Nephron progenitor cell (in vitro differentiated cells): ENCODE data around the gene KCNJ15.

Source experiments
- DNase-seq: peaks from one replicate; pipeline ENCODE4 v3.0.0; 2021
- H3K27ac Mint-ChIP-seq: 2 replicates; pipeline ENCODE4 v1.8.0; 2021; ENCODE audit warnings: mild to moderate bottlenecking, moderate library complexity, mixed read lengths
- H3K27me3 Mint-ChIP-seq: 2 replicates; pipeline ENCODE4 v1.8.0; 2021; ENCODE audit warnings: mild to moderate bottlenecking, low read depth, mixed read lengths; ENCODE audit not compliant: poor library complexity
- H3K36me3 Mint-ChIP-seq: 2 replicates; pipeline ENCODE4 v1.8.0; 2021; ENCODE audit warnings: low read depth, mixed read lengths
- H3K4me1 Mint-ChIP-seq: 2 replicates; pipeline ENCODE4 v1.8.0; 2021; ENCODE audit warnings: mixed read lengths
- H3K4me3 Mint-ChIP-seq: 2 replicates; pipeline ENCODE4 v1.8.0; 2021; ENCODE audit warnings: mild to moderate bottlenecking, moderate library complexity, mixed read lengths
- H3K9me3 Mint-ChIP-seq: 2 replicates; pipeline ENCODE4 v1.8.0; 2021; ENCODE audit warnings: mild to moderate bottlenecking, moderate library complexity, mixed read lengths
- TF ChIP-seq, protein P1 (sequence below): fragments of 200-600 bp; sonication (generic); IDR thresholded peaks from 2 replicates; pipeline ENCODE4 v1.5.0; 2021; ENCODE audit warnings: antibody characterized with exemption

KCNJ15 gene

DNA sequence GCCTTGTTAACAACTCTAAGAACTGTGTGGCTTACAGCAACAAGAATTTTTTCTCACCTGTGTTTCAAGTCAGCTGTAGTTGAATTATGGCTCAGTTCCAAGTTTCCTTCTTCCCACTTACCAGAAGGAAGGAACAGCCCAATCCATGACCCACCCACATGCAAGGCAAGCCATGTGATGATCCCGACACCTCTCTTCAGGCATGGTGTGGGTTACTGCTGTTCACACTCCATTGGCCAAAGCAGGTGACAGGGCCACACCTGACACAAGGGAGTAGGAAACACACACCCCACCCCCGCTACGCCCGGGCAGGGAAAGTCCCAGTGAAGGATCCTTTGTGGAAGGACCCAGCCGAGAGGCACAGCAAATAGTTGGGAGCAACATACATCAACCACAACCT is 36.3 kb downstream of the KCNJ15 start:
- H3K36me3 Mint-ChIP-seq = no peaks in the 10 kb centered on the region
- H3K4me1 Mint-ChIP-seq = peaks cover 50% of the 10 kb centered on the region
- no peaks in the 10 kb centered on the region for H3K27me3 Mint-ChIP-seq
- no peak for DNase-seq
- H3K4me3 Mint-ChIP-seq = no peak overlapping the region
- TF ChIP-seq, protein P1, sequence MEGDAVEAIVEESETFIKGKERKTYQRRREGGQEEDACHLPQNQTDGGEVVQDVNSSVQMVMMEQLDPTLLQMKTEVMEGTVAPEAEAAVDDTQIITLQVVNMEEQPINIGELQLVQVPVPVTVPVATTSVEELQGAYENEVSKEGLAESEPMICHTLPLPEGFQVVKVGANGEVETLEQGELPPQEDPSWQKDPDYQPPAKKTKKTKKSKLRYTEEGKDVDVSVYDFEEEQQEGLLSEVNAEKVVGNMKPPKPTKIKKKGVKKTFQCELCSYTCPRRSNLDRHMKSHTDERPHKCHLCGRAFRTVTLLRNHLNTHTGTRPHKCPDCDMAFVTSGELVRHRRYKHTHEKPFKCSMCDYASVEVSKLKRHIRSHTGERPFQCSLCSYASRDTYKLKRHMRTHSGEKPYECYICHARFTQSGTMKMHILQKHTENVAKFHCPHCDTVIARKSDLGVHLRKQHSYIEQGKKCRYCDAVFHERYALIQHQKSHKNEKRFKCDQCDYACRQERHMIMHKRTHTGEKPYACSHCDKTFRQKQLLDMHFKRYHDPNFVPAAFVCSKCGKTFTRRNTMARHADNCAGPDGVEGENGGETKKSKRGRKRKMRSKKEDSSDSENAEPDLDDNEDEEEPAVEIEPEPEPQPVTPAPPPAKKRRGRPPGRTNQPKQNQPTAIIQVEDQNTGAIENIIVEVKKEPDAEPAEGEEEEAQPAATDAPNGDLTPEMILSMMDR = no peak
- no peaks in the 10 kb centered on the region for H3K9me3 Mint-ChIP-seq
- peak overlapping the region; percentile 86 for H3K27ac Mint-ChIP-seq

DNA sequence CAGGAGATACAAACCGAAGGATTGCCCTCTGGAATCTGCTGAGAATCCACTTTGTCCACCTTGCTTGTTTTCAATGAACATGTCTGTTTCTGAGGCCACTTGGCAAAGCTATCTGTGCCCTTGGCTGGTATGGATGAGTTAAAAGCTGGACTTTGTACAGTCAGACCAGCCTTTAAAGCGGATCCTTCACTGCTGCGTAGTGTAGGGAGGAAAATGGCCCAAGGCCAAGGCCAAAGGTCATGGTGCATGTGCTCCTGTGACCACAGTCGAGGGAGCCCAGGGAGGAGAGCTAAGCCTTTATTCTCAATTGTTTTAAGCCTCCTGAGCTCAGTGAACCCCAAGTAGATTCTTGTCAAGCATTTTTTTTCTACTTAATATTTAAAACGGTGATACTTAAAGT is 37.0 kb downstream of the KCNJ15 start:
- TF ChIP-seq, protein P1 = no peak
- H3K4me3 Mint-ChIP-seq = peak overlapping the region; percentile 42
- no peaks in the 10 kb centered on the region for H3K27me3 Mint-ChIP-seq
- H3K9me3 Mint-ChIP-seq = no peaks in the 10 kb centered on the region
- H3K4me1 Mint-ChIP-seq = peaks cover 56% of the 10 kb centered on the region
- no peak for DNase-seq
- H3K36me3 Mint-ChIP-seq = no peaks in the 10 kb centered on the region
- peak overlapping the region; percentile 42 for H3K27ac Mint-ChIP-seq

DNA sequence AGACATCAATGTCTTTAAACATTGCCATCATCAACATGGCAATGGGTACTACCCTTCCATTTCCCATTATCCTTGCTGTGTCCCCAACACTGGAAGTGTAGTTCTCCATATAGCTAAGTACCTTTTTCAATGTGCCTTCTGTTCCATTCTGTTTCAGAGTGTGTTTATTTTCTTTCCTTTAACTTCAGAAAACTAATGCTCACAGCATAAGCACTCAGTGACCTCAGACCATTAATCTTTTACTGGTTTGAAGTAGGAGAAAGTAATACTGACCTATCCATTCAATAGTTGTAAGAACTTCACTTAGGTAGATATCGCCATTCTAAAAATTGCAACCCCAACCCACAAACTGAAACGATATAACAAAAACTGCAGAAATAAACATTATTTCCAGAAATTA is 37.8 kb downstream of the KCNJ15 start:
- TF ChIP-seq, protein P1 = no peak
- Mint-ChIP-seq H3K27me3 (no peaks in the 10 kb centered on the region), H3K9me3 (no peaks in the 10 kb centered on the region), H3K4me3 (no peak overlapping the region), H3K4me1 (peaks cover 64% of the 10 kb centered on the region), H3K27ac (peak overlapping the region; percentile 96), H3K36me3 (no peaks in the 10 kb centered on the region)
- DNase-seq = no peak

DNA sequence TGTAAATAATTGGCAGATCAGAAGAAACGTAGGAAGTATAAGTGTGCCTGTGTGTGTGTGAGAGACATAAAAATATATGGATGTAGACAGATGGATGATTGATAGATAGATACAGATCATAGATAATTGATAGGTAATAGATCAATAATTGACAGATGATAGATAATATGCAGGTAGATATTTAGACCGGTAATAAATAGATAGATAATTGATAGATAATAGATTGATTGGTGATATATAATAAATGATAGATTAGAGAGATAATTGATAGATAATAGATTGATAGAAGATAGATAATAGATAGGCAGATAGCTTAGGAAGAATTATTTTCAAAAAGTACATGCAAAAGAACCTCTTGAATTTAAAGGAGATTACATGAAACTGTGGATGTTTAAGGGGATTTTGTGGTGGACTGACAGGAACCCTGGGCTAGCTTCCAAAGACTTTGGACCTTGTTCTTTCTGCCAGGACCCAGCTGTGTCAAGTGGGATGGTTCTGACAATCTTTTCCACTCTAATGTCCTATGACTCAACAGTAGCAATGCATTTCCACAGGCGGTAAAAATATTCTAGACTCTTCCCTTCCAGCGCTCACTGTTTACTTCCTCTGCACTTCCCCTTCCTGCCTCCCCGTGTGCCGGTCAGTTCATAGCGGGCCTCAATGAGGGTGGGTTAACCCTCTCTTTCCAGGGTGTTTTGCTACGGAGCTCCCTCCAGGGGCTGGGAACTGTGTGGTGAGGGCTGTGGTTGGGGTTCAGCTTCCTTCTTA is 39.4 kb downstream of the KCNJ15 start:
- Mint-ChIP-seq H3K4me3 (peak overlapping the region; percentile 51), H3K36me3 (no peaks in the 10 kb centered on the region), H3K27ac (peak overlapping the region; percentile 80), H3K4me1 (peaks cover 80% of the 10 kb centered on the region), H3K9me3 (no peaks in the 10 kb centered on the region), H3K27me3 (no peaks in the 10 kb centered on the region)
- DNase-seq = no peak
- TF ChIP-seq, protein P1 = no peak

DNA sequence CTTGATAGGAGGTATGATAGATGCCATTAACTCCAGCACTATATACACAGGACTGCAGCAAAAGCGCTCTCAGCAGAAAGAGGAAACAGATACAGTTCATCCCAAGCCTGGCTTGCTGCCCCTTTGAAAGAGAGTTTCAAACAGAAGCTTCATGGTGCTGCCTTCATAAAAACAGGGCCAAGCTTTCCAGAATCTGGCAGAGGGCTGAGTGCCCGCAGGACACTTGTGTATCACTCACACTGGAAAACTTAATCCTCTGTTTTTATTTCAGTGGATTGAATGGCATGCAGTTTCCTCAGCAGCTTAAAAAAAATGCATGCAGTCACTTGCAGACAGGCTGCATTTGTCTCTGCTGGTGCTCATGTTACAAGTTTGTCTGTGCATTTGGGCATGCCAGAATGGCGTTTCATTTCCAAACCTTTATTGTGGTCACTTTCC is 40.4 kb downstream of the KCNJ15 start:
- H3K36me3 Mint-ChIP-seq = no peaks in the 10 kb centered on the region
- no peak for DNase-seq
- TF ChIP-seq, protein P1 = no peak
- no peaks in the 10 kb centered on the region for H3K9me3 Mint-ChIP-seq
- no peaks in the 10 kb centered on the region for H3K27me3 Mint-ChIP-seq
- peaks cover 90% of the 10 kb centered on the region for H3K4me1 Mint-ChIP-seq
- H3K4me3 Mint-ChIP-seq = no peak overlapping the region
- H3K27ac Mint-ChIP-seq = peak overlapping the region; percentile 80

DNA sequence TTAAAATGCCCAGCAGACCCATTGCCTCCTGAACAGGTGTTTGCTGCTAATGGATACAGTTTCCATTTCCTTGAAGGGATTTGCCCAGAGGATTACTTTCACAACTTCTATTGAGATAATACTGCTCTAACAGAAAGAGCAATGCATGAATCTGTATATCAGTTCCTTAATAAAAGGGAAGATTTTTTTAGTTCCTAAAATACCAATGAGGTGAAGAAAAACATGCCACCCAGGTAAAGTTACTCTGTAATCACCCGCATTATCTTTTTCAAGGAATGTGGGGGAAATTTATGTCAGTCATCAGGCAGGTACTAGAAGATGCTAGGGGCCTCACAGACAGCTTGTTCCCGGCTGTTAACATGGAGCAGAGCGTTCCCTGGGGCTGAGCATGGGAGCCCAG is 41.1 kb downstream of the KCNJ15 start:
- TF ChIP-seq, protein P1 = no peak
- no peak for DNase-seq
- Mint-ChIP-seq H3K27ac (peak overlapping the region; percentile 71), H3K4me3 (peak overlapping the region; percentile 25), H3K9me3 (no peaks in the 10 kb centered on the region), H3K36me3 (no peaks in the 10 kb centered on the region), H3K4me1 (peaks cover 97% of the 10 kb centered on the region), H3K27me3 (no peaks in the 10 kb centered on the region)
